ENCODE data around the gene CLCN5.

DNA sequence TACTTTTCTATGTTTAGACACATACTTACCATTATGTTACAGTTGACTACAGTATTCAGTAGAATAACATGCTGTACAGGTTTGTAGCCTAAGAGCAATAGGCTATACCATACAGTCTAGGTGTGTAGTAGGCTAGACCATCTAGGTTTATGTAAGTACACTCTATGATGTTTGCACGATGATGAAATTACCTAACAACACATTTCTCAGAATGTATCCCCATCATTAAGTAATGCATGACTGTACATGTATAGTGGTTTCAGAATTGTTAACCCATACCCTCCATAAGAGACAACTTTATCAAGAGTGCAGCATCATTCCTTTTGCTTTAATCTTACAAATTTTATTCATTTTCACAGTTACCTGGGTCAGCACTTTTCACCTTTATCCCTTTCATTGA is 126.8 kb downstream of the CLCN5 start:
- TF ChIP-seq, protein P1, sequence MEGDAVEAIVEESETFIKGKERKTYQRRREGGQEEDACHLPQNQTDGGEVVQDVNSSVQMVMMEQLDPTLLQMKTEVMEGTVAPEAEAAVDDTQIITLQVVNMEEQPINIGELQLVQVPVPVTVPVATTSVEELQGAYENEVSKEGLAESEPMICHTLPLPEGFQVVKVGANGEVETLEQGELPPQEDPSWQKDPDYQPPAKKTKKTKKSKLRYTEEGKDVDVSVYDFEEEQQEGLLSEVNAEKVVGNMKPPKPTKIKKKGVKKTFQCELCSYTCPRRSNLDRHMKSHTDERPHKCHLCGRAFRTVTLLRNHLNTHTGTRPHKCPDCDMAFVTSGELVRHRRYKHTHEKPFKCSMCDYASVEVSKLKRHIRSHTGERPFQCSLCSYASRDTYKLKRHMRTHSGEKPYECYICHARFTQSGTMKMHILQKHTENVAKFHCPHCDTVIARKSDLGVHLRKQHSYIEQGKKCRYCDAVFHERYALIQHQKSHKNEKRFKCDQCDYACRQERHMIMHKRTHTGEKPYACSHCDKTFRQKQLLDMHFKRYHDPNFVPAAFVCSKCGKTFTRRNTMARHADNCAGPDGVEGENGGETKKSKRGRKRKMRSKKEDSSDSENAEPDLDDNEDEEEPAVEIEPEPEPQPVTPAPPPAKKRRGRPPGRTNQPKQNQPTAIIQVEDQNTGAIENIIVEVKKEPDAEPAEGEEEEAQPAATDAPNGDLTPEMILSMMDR (conservative IDR thresholded peaks at IDR 0.05): no peak
- TF ChIP-seq ZFX (IDR thresholded peaks at IDR 0.05): no peak
